Sigmoid colon (tissue), 7 donors: ENCODE measurements around the gene ATXN10. TPM values are rescaled to one million over a fixed set of nuclear protein-coding genes. Genes with fewer than 3 reads are reported as not detected.

Experiments used
- DNase-seq: peaks from one replicate; pipeline ENCODE4 v3.0.0-alpha.2; 2019
- H3K27ac ChIP-seq, 4 donors: fragments of 200-600 bp; sonication (generic); one replicate each; pipeline ENCODE4 v1.5.1; 2016 to 2019; ENCODE audit warnings: mild to moderate bottlenecking in 1 of 4
- H3K27me3 ChIP-seq, 3 donors: fragments of 200-600 bp; sonication (generic); one replicate each; pipeline ENCODE4 v1.5.1; 2019; ENCODE audit warnings: mild to moderate bottlenecking in 1 of 3
- H3K36me3 ChIP-seq, 4 donors: fragments of 200-600 bp; sonication (generic); one replicate each; pipeline ENCODE4 v1.5.1; 2016 to 2019
- H3K4me1 ChIP-seq, 4 donors: fragments of 200-600 bp; sonication (generic); one replicate each; pipeline ENCODE4 v1.5.1; 2017 to 2019
- H3K4me3 ChIP-seq, 4 donors: fragments of 200-600 bp; sonication (generic); one replicate each; pipeline ENCODE4 v1.5.1; 2017 to 2019; ENCODE audit warnings: mild to moderate bottlenecking in 2 of 4, moderate library complexity in 1 of 4
- H3K9me3 ChIP-seq, 4 donors: fragments of 200-600 bp in 3 of 4; sonication (generic) in 3 of 4; one replicate each; pipeline versions ENCODE4 v1.5.1 to v1.6.1; 2013 to 2019
- CTCF ChIP-seq, 4 experiments: fragments of 450-650 bp in 3 of 4; fragments of 200-600 bp in 1 of 4; IDR thresholded peaks; one replicate each; pipeline ENCODE4 v1.5.1; 2016 to 2019; ENCODE audit warnings: antibody characterized with exemption in 4 of 4, mild to moderate bottlenecking in 3 of 4, moderate library complexity in 2 of 4
- EP300 ChIP-seq, 4 donors: sonication (generic); formaldehyde crosslinking; IDR thresholded peaks; one replicate each; pipeline ENCODE4 v1.6.1; 2017; ENCODE audit warnings: antibody characterized with exemption in 4 of 4
- POLR2A ChIP-seq, 2 donors: fragments of 450-650 bp; IDR thresholded peaks; one replicate each; pipeline ENCODE4 v1.6.1; 2016; ENCODE audit warnings: antibody characterized with exemption in 2 of 2, mild to moderate bottlenecking in 2 of 2, moderate library complexity in 2 of 2
- POLR2AphosphoS5 ChIP-seq, 4 donors: sonication (generic); formaldehyde crosslinking; IDR thresholded peaks; one replicate each; pipeline ENCODE4 v1.6.1; 2017; ENCODE audit warnings: antibody characterized with exemption in 4 of 4
- WGBS, 2 donors: extraction: QIAGEN DNeasy Blood & Tissue Kit; methylation state at CpG; one replicate each; pipeline ENCODE4 v1.1.7; 2013; 5-methylcytosine and 5-hydroxymethylcytosine counted together
- intact Hi-C: fragments of 100-400 bp; cut with DNase I; formaldehyde crosslinking; loops from one replicate; pipeline ENCODE4 v1.15.1; 2023
- polyA plus RNA-seq, 3 donors: library from polyadenylated mRNA; stranded (reverse); fragments of 200-250 nt; gene quantifications; one replicate each; pipeline ENCODE4 v1.2.3, GENCODE V29; 2013
- total RNA-seq, 4 donors: library from RNA; depleted of rRNA; stranded (reverse); fragments of >200 nt; gene quantifications; one replicate each; pipeline ENCODE4 v1.1.0, GENCODE V29; 2016
- donor health status: healthy with polysubstance abuse.
- donor health status: Bipolar disorder and iron deficiency.
- donor health status: healthy.

The ATXN10 gene
- total and polyA plus RNA-seq, 7 donors, result 37.9 to 187 (median 160) TPM

DNA sequence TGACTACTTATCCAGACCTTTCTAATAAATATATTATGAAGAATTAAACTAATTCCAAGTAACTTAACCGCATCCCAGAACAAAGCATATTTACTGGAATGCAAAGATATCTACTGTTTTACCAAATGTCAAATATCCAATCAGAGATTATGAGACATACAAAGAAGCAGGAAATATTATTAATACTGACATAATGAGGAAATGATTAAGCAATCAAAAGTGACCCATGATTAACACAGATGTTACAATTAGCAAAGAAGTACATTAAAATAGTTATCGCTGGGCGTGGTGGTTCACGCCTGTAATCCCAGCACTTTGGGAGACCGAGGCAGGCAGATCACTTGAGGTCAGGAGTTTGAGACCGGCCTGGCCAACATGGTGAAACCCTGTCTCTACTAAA lies 200.1 kb downstream of the ATXN10 start:
- Histone ChIP-seq H3K9me3 (peaks cover 0 to 3% (median 0%) of the 10 kb centered on the region in 4 donors), H3K36me3 (no peaks in the 10 kb centered on the region), H3K4me1 (peaks cover 0 to 14% (median 12%) of the 10 kb centered on the region in 4 donors), H3K27me3 (peaks cover 19 to 38% (median 20%) of the 10 kb centered on the region in 3 donors), H3K27ac (no peak overlapping the region), H3K4me3 (no peak overlapping the region)
- 95 to 99% methylated on average over 6 of the region's 6 CpGs for WGBS, 2 donors
- TF ChIP-seq CTCF (IDR thresholded peaks at IDR 0.05) (no peak), EP300 (IDR thresholded peaks at IDR 0.05) (no peak), POLR2AphosphoS5 (IDR thresholded peaks at IDR 0.05) (no peak), POLR2A (IDR thresholded peaks at IDR 0.05) (no peak)
- intact Hi-C loops, result no loop called here
- no peak for DNase-seq

GRCh38 chr22:45872659-45873263 lies 201.1 kb downstream of the ATXN10 start:
- Histone ChIP-seq H3K27ac (no peak overlapping the region), H3K4me1 (peaks cover 0 to 3% (median 1%) of the 10 kb centered on the region in 4 donors), H3K36me3 (no peaks in the 10 kb centered on the region), H3K27me3 (peaks cover 9 to 34% (median 11%) of the 10 kb centered on the region in 3 donors), H3K4me3 (no peak overlapping the region), H3K9me3 (peaks cover 0 to 3% (median 0%) of the 10 kb centered on the region in 4 donors)
- no peak for TF ChIP-seq POLR2AphosphoS5 (IDR thresholded peaks at IDR 0.05)
- TF ChIP-seq EP300 (IDR thresholded peaks at IDR 0.05), result no peak
- no peak for TF ChIP-seq CTCF (IDR thresholded peaks at IDR 0.05)
- TF ChIP-seq POLR2A (IDR thresholded peaks at IDR 0.05), result no peak
- no peak for DNase-seq
- intact Hi-C loops, result no loop called here
- 91% methylated on average over 3 of the region's 3 CpGs for WGBS, 2 donors

GRCh38 chr22:45876136-45877035 lies 204.8 kb downstream of the ATXN10 start:
- Histone ChIP-seq H3K9me3 (peaks cover 0 to 3% (median 0%) of the 10 kb centered on the region in 4 donors), H3K4me1 (peaks cover 0 to 9% (median 8%) of the 10 kb centered on the region in 4 donors), H3K27me3 (peaks cover 6 to 43% (median 25%) of the 10 kb centered on the region in 3 donors), H3K27ac (no peak overlapping the region), H3K4me3 (no peak overlapping the region), H3K36me3 (no peaks in the 10 kb centered on the region)
- DNase-seq, result peak; percentile 56
- WGBS, 2 donors, result 85 to 87% methylated on average over 26 of the region's 26 CpGs
- intact Hi-C loops, result no loop called here
- TF ChIP-seq EP300 (IDR thresholded peaks at IDR 0.05) (no peak), POLR2A (IDR thresholded peaks at IDR 0.05) (no peak), CTCF (IDR thresholded peaks at IDR 0.05) (no peak), POLR2AphosphoS5 (IDR thresholded peaks at IDR 0.05) (no peak)

DNA sequence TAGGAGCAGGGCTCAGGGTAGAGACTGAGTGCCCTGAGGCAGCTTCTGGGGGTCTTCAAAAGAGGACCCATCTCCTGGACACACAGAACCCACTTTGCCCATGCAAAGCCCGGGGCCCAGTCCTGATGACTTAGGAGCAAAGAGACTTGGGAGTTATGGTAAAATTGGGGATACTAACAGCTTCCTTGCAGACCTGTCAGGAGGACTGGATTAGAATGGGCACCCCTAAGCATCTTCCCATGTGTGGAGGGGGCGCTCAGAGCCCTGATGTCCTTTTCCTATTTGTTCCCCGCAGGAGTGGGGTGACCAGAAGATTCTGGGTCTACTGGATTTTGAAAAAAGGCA lies 205.4 kb downstream of the ATXN10 start:
- Histone ChIP-seq H3K9me3 (peaks cover 0 to 3% (median 0%) of the 10 kb centered on the region in 4 donors), H3K36me3 (no peaks in the 10 kb centered on the region), H3K27ac (no peak overlapping the region), H3K4me1 (peaks cover 0 to 9% (median 8%) of the 10 kb centered on the region in 4 donors), H3K4me3 (no peak overlapping the region), H3K27me3 (peaks cover 6 to 50% (median 25%) of the 10 kb centered on the region in 3 donors)
- 66 to 83% methylated on average over 3 of the region's 3 CpGs for WGBS, 2 donors
- no peak for TF ChIP-seq EP300 (IDR thresholded peaks at IDR 0.05)
- TF ChIP-seq POLR2AphosphoS5 (IDR thresholded peaks at IDR 0.05), result no peak
- no peak for TF ChIP-seq POLR2A (IDR thresholded peaks at IDR 0.05)
- no peak for TF ChIP-seq CTCF (IDR thresholded peaks at IDR 0.05)
- intact Hi-C loops, result no loop called here
- no peak for DNase-seq
